Umbilical cord (tissue), 2 donors: ENCODE measurements around the gene SARNP. TPM values are rescaled to one million over a fixed set of nuclear protein-coding genes. Genes with fewer than 3 reads are reported as not detected.
A peak's percentile ranks its signal among the peaks of the same experiment; 100 is the strongest.

Experiments
- DNase-seq: peaks from one replicate; pipeline ENCODE4 v3.0.0-alpha.2; 2015; ENCODE audit warnings: low spot score
- total RNA-seq: library from RNA; depleted of rRNA; stranded (reverse); fragments of >200 nt; gene quantifications from one replicate; pipeline ENCODE4 v1.2.3, GENCODE V29; 2014; ENCODE audit warnings: low replicate concordance; ENCODE audit not compliant: insufficient read depth

SARNP gene
- total RNA-seq, 1 donor from 2014 or later = 83.1 TPM

GRCh38 chr12:55743406-55744339 is 73.9 kb downstream of the SARNP start:
- peak; percentile 66 for DNase-seq

- peak; percentile 93 for DNase-seq
Observed at GRCh38 chr12:55742719-55743405, 74.7 kb downstream of the SARNP start, which contains the start of gene GDF11. TSS of gene GDF11 (plus strand) at chr12:55743122. CDS start at chr12:55743317, 195 bp downstream.

- peak; percentile 47 for DNase-seq
Observed at GRCh38 chr12:55741931-55742680, 75.4 kb downstream of the SARNP start.

DNA sequence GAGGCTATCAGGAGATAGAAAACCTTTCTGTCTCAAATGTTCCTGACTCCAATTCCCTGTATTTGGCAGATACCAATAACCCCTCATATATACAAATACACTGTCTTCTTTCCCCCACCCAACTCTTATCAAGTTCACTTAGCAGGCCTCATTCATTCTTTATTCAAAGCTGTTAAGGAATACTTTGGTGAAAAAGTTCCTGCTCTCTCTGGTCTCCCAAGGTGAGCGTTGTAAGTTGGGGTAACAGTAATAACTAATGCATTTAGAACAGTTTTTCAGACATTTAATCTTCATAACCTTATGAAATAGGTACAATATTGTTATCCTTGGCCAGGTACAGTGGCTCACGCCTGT is 78.5 kb downstream of the SARNP start:
- no peak for DNase-seq

GRCh38 chr12:55738123-55739024 is 79.2 kb downstream of the SARNP start:
- DNase-seq = peak; percentile 98

DNA sequence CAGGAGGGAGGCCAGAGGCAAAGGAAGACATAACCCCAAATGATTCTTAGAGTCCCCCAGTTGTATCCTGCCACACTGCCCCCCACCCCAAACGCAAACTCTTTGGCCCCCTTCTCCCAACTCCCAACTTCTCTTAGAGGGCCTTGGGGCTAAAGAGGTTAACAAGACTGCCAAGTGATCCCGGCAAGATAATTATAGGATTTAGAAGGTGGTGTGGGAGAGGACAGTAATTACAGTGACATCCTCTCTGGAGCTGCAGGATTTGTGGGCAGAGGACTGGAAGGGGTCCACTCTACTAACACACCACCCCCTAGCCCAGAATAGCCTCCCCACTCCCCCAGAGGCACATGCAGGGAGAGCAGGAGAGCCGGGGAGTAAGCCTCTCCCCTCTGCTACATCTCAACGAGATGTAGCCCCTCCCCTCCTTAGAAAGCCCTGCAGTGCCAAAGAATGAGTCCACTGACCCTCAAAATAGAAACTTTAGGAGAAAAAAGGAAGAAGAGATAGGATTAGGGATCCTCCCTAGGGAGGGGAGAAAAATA is 79.9 kb downstream of the SARNP start:
- peak; percentile 81 for DNase-seq

- DNase-seq = peak; percentile 67
Observed at GRCh38 chr12:55736780-55737580, 80.5 kb downstream of the SARNP start.

GRCh38 chr12:55736076-55736475 is 81.4 kb downstream of the SARNP start:
- DNase-seq = no peak

GRCh38 chr12:55734595-55734994 is 82.9 kb downstream of the SARNP start:
- DNase-seq = no peak

GRCh38 chr12:55733858-55734257 is 83.7 kb downstream of the SARNP start:
- no peak for DNase-seq

GRCh38 chr12:55733021-55733555 is 84.4 kb downstream of the SARNP start:
- DNase-seq = no peak

GRCh38 chr12:55732288-55732687 is 85.2 kb downstream of the SARNP start:
- no peak for DNase-seq

- peak; percentile 83 for DNase-seq
Observed at GRCh38 chr12:55729819-55730818, 87.4 kb downstream of the SARNP start.

DNA sequence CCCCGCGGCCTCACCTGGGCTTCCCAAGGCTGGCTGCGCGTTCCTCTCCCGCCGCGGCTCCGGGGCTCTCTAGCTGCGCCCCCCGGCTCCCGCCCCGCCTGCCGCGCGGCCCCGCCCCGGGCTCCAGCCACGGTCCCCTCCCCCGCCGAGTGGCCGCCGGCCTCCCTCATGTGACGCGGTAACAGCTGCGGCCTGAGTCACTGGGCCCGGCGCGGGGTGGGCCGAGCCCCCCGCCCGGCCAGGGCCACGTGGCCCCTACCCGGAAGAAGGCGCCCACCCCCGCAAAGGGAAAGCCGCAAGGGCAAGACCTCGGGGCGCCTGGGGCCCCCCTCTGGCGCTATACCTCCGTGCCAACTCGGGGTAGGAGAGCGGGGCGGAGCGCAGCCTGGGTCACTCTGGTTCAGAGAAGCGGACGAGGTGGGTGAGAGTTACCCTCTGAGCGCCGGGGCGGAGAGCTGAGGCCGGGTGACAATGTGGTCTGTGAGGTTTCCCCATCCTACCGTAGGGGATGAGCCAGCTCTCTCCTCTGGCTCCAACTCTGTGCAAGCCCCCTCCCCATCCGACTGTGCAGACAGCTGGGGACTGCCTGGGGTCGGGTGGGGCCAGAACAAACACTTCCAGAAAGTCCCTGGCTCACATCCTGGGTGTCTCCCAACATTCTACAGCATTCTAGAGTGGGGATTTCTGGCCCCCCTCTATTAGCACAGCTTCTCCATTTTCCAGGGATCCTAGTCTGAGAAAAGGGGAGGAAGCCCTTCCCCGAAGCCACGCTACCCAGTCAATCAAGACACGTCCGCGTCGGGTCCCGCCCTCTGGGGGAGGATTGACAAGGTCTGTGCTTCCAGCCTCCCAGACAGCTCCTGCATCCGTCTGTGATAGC is 88.3 kb downstream of the SARNP start, which contains the start of gene CD63:
Gene CD63, minus strand, starts transcription at position 71 of the 880 bp plus-strand sequence. CDS start 668 bp downstream, outside the sequence.
- DNase-seq = peak; percentile 99

GRCh38 chr12:55728186-55728938 is 89.2 kb downstream of the SARNP start:
- peak; percentile 86 for DNase-seq

- peak; percentile 36 for DNase-seq
Observed at GRCh38 chr12:55727643-55728185, 89.8 kb downstream of the SARNP start.
